Non-pigmented ciliary epithelial cell (primary cell): Measurements from ENCODE around the gene PDGFD.

ENCODE experiments used
- DNase-seq: peaks from one replicate; pipeline ENCODE4 v3.0.0-alpha.2; 2010; ENCODE audit warnings: low read depth

The PDGFD gene

GRCh38 chr11:104000798-104001197, 163.1 kb downstream of the PDGFD start:
- no peak for DNase-seq

DNA sequence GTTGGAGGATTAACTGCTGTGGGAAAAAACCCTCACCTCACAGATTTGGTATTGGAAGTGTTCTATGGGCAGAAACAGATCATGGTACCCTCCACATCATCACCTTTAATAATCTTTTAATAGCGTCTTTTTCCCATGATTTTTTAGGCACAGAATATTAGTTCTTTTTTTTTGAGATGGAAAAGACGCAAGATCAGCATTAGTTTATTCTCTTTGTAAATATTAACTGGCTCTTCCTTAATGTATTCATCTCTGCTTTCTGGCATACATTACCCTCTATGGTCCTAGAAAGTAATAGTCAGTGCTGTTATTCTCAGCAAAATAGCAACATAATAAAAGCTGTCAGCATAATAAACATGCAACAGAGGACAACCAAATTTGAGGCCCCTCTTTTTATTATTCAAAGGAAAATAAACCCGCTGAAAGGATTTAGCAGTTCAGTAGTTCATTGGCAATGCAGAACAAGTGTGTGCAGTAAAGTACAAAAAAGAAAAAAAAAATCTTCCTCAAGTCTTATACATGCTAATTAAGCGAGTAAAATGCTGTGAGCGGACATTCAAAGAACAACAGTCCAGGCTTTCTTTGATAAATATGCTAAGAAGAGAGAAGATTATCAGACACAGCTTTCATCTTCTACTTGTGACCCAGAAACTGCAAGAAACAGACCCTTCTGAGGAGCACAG, 165.0 kb downstream of the PDGFD start:
- DNase-seq, result no peak

DNA sequence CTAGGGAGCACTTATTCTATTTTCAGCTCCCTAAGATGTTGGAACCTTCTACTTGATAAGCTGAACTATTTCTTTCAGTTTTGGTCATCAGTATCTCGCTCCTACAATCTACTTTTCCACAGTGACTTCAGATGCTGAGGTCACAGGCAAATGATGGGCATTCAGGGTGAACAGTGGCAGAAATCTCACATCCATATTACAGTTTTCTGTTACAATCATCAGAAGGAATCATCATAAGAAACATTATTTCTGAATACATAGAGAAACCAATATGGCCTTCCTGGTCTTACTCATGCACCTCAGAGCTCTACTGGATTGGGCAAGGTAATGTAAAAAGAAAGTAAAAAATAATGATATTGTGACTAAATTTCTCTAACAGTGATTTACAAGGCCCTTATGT, 166.9 kb downstream of the PDGFD start:
- DNase-seq, result no peak

- DNase-seq, result no peak
Measured at GRCh38 chr11:103995896-103996295, 168.1 kb downstream of the PDGFD start.

- no peak for DNase-seq
Measured at GRCh38 chr11:103994518-103994917, 169.4 kb downstream of the PDGFD start.

DNA sequence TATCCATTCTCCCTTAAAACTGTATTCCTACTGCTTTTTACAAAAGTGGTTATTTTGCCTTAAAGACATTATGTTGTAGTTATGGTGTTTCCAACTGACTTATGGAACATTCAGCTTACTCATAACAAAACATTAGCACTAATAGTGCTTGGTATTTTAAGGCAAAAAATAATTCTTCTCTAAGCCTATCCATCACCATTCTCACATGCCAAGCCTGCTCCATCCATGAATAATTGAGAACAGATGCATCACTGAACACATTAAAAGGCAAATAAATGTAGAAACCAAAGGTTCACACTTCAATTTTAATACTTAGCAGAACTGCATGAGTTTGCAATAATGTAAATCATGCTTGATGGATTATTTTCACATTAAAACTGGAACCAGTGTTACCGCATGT, 169.9 kb downstream of the PDGFD start:
- no peak for DNase-seq

DNA sequence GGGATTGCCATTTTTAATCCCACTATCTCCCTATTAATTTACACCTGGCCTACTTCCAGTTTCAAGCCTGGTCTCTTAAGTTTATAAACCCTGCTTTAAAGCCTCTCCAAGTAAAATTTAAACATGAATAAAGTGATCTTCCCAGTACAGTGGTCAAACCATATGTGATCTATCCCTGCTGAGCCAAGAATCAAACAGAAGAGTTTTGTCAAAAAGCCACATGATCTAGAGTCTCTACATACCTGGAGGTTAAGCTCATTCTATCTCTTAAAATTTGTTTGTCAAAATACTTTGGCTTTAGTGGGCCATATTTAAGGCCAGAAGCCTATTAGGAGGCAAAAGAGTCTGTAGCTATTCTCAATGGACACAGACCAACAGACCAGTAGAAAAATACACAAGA, 170.4 kb downstream of the PDGFD start:
- DNase-seq, result no peak

GRCh38 chr11:103988595-103988969, 175.4 kb downstream of the PDGFD start:
- DNase-seq, result peak; percentile 60

DNA sequence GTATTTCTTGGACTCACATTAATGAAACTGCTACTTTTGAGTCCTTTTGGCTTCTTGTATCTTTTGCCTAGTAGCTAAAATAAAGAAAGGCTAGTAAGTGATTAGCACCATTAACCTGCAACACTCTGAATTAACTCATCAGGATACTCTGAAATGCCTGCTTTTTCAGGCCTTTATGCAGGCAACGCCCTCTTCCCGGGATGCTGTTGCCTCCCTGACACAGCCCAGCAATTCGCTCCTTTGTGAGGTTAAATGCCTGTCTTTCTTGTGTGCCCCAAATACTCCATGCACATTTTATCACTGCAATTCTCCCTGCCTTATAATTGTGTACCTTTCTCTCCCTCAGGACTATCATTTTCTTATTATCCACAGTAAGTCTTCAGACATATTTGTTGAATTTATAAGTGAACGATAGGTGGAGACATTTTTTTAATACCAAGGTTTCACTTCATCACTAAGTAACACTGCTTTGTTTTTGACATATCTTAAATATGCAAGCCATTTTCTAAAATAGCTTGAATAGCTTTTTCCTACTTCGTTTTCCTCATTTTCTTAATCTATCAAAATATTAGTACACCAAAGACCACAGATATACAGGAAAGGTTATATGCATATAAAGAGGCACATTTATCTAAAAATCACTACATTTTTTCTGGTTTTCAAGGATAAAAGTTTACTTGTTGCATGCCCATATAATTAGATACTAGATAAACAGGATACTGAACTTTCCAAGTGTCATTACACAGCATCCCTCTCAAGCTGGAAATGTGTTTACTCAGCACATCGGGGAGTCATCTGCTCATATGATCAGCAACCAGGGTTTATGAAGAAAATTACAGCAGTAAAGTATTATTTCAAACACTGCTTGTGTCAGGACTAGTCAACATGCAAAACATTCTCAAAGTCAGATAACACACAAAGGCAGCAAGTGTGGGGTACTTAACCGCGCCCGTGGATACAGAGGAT, 176.0 kb downstream of the PDGFD start:
- DNase-seq, result no peak

- DNase-seq, result no peak
Measured at GRCh38 chr11:103985041-103985440, 178.9 kb downstream of the PDGFD start.

GRCh38 chr11:103980108-103980507, 183.8 kb downstream of the PDGFD start:
- no peak for DNase-seq

GRCh38 chr11:103978616-103979595, 185.0 kb downstream of the PDGFD start:
- no peak for DNase-seq

DNA sequence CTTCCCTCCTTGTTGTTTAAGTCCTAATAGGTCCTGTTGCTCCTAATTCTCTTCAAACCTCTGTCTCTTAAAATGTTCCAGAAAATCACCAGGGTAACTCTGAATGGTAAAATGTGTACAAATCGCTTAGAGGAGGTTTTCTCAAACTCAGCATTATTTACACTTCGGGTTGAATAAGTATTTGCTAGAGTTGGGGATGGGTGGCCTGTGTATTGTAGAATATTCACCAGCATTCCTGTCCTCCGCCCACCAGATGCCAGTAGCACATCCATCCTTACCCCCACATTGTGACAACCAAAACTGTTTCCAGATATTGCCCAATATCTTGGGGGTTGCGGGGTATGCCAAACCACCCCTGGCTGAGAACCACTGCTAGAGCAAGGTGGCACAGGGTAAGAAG, 191.9 kb downstream of the PDGFD start:
- no peak for DNase-seq

DNA sequence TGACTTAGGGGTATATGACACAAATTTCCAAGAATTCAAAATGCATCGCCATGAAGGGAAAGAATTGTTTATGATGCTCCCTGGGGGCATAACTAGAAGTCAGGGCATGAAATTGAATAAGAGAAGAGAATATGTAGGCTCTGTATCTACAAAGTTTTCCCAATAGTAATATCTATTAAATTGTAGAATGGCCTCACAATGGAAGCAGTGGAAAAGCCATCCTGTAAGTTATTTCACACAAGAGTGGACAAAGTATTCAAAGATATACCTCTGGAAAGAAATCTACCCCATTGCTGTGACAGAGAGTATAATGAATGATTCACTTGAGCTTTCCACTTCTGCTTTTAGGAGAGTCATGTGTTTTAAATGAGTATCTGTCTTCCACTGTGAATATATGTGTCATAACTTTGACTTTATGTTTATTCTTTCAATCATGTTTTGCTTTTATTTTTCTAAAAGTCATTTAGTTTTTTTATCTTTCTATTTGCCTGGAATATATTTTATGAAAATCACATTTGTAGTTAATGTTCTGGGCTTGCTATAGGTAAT, 193.2 kb downstream of the PDGFD start:
- no peak for DNase-seq

DNA sequence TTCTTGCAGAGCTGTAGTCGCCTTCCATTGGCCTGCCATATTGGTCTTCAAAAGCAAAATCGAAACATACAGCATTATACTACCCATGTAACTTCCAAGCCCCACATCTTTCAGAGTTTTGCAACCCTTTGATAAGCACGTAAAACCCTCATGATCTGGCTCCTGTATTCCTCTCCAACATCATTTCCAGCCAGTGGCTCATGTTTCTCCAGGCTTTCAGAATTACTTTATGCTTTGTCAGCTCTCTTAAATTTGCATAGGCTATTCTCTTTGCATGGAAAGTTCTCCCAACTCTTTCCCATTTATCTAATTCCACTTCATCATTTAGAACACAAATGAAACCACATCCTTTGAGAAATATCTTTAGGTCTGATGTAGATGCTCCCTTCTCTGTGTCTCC, 195.3 kb downstream of the PDGFD start:
- DNase-seq, result no peak

DNA sequence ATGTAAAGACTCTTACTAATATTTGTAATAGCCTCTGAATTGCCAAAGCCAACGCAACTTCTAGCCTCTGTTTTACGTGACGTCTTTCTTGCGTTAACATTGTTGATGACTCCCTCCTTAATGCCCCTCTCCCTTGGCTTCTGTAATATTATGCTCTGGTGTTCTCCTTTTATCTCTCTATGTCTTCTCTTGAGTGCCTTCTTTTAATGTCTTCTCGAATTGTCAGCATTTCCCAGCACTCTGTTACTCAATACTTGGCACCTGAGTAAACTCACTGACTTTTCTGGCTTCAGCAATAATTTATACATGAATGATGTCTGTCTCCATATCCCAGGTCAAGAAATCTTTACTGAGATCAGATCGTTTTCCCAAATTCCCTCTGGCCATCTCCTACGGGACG, 196.0 kb downstream of the PDGFD start:
- DNase-seq, result no peak

DNA sequence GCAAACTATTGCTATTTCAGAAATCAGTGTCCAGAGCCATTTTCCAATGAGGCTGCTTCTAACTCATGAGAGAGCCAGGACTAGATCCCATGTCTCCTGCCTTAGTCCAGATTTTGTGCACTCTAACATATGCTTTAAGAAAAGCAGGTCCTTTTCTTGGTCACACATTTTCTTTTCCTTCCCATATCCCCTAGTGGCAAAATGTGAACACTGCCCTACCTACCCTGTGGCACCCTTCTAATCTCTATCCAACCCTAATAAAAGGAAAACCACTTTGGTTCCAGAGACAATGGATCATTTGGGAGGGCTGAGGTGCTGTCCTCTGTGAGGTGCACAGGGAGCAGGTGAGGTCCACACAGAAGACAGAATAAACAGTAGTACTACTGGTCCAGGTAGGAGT, 199.6 kb downstream of the PDGFD start:
- no peak for DNase-seq

DNA sequence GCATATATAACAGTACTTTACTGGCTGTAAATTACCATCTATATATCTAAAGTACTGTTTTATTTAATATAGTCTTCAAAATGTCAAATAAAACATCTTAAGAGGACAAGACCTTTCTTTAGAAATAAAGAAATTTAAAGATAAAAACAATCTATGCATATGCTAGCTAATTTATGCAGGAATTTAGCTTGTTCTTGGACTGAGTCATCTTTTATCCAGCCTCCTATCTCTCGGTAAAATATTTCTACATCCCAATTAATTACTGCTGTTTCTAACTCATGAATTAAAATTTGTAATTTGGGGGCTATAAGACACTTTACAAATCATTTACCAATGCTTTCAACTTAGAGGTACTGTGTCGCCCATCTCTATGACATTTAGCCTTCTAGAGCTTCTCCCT, 200.3 kb downstream of the PDGFD start:
- DNase-seq, result no peak

DNA sequence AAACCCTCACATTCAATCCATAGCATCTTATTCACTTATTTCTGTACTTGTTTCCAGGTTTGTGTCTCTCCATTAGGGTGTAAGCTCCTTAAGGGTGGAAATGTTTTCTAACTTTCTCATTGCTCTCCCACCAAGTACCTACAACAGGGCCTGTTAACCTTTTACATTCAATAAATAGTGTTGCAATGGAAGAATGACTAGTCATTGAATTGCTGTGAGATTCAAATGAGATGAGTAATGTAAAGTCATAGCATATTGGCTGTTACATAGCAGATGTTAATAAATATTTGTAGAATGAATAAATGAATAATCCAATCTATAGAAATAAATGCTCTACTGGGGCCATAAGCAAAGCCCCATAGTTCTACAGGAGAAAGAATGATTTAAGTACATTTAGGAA, 202.9 kb downstream of the PDGFD start:
- DNase-seq, result peak; percentile 47

GRCh38 chr11:103960108-103960507, 203.8 kb downstream of the PDGFD start:
- DNase-seq, result no peak

- DNase-seq, result peak; percentile 62
Measured at GRCh38 chr11:103959279-103959942, 204.5 kb downstream of the PDGFD start.
